ENCODE data around the gene UCK1.

- no peak for TF ChIP-seq BACH1 (IDR thresholded peaks at IDR 0.05; ENCODE audit: low read length)
- 0 out of 4 replicates have a peak, but pooled peaks of 1 of the 3 experiments have one; percentile 2 for TF ChIP-seq CTCF (IDR thresholded peaks at IDR 0.05; ENCODE audit: control extremely low read depth in 1 of 3, insufficient read depth in 1 of 3, low read depth in 1 of 3, low read length in 3 of 3)
- no peak for TF ChIP-seq TAF1 (IDR thresholded peaks at IDR 0.05; ENCODE audit: low read depth, low read length)
- no peak for TF ChIP-seq YY1 (IDR thresholded peaks at IDR 0.05; ENCODE audit: low read depth, low read length)
- no peak for TF ChIP-seq POLR2AphosphoS5 (IDR thresholded peaks at IDR 0.05; ENCODE audit: low read depth, low read length)
- TF ChIP-seq POLR2A (IDR thresholded peaks at IDR 0.05; ENCODE audit: control extremely low read depth in 1 of 2, low read depth in 2 of 2, low read length in 2 of 2): no peak
- TF ChIP-seq GTF2F1 (IDR thresholded peaks at IDR 0.05; ENCODE audit: borderline replicate concordance, low read depth, low read length): no peak
- no peak for TF ChIP-seq RNF2 (IDR thresholded peaks at IDR 0.05; ENCODE audit: borderline replicate concordance, low read depth, low read length, missing control alignments, poor library complexity, severe bottlenecking)
- no peak for TF ChIP-seq EP300 (IDR thresholded peaks at IDR 0.05; ENCODE audit: borderline replicate concordance in 1 of 2, low read depth in 2 of 2, low read length in 2 of 2)
- TF ChIP-seq TCF12 (IDR thresholded peaks at IDR 0.05; ENCODE audit: low read depth, low read length): no peak
- no peak for TF ChIP-seq CHD7 (IDR thresholded peaks at IDR 0.05; ENCODE audit: insufficient replicate concordance, low read length)
- no peak for TF ChIP-seq MAFK (IDR thresholded peaks at IDR 0.05; ENCODE audit: low read depth, low read length)
Measured at GRCh38 chr9:131530546-131530919, 530 bp downstream of the UCK1 start.

All from H1 (cell line).